GM23248 (cell line): ENCODE results near the gene DTNB. TPM values are rescaled to one million over a fixed set of nuclear protein-coding genes. Genes with fewer than 3 reads are reported as not detected.

ENCODE experiments used
- DNase-seq: peaks from one replicate; pipeline ENCODE4 v3.0.0-alpha.2; 2015
- H2AFZ ChIP-seq: fragments of 200-600 bp; sonication (generic); 2 replicates; pipeline ENCODE4 v1.6.1; 2016; ENCODE audit warnings: antibody characterized with exemption
- H3F3A ChIP-seq: fragments of 200-600 bp; sonication (generic); 2 replicates; pipeline ENCODE4 v1.6.1; 2016; ENCODE audit warnings: mild to moderate bottlenecking, antibody characterized with exemption, mixed run types; ENCODE audit not compliant: insufficient read depth
- H3K27ac ChIP-seq: fragments of 200-600 bp; sonication (generic); 2 replicates; pipeline ENCODE4 v1.5.1; 2016; ENCODE audit warnings: mild to moderate bottlenecking
- H3K27me3 ChIP-seq: fragments of 200-600 bp; sonication (generic); replicated peaks from 2 replicates; pipeline ENCODE4 v1.6.1; 2016; ENCODE audit warnings: mild to moderate bottlenecking; ENCODE audit not compliant: insufficient read depth
- H3K36me3 ChIP-seq: fragments of 200-600 bp; sonication (generic); 2 replicates; pipeline ENCODE4 v1.6.1; 2016; ENCODE audit warnings: low read depth, mild to moderate bottlenecking
- H3K4me1 ChIP-seq: fragments of 200-600 bp; sonication (generic); 2 replicates; pipeline ENCODE4 v1.6.1; 2016; ENCODE audit warnings: mild to moderate bottlenecking; ENCODE audit not compliant: insufficient read depth
- H3K4me2 ChIP-seq: fragments of 200-600 bp; sonication (generic); one replicate; pipeline ENCODE4 v1.6.1; 2016; ENCODE audit warnings: mild to moderate bottlenecking; ENCODE audit not compliant: unreplicated experiment
- H3K4me3 ChIP-seq: fragments of 200-600 bp; sonication (generic); 2 replicates; pipeline ENCODE4 v1.5.1; 2016; ENCODE audit warnings: mild to moderate bottlenecking
- H3K79me2 ChIP-seq: fragments of 200-600 bp; sonication (generic); 2 replicates; pipeline ENCODE4 v1.6.1; 2016; ENCODE audit warnings: mild to moderate bottlenecking; ENCODE audit not compliant: insufficient read depth
- H3K9ac ChIP-seq: fragments of 200-600 bp; sonication (generic); 2 replicates; pipeline ENCODE4 v1.6.1; 2016; ENCODE audit warnings: mild to moderate bottlenecking
- H3K9me2 ChIP-seq: fragments of 200-600 bp; sonication (generic); 2 replicates; pipeline ENCODE4 v1.6.1; 2016; ENCODE audit warnings: mixed run types, mild to moderate bottlenecking, moderate library complexity; ENCODE audit not compliant: insufficient read depth
- H3K9me3 ChIP-seq: fragments of 200-600 bp; sonication (generic); one replicate; pipeline ENCODE4 v1.6.1; 2017; ENCODE audit warnings: low read depth
- H4K20me1 ChIP-seq: fragments of 200-600 bp; sonication (generic); 2 replicates; pipeline ENCODE4 v1.6.0; 2016; ENCODE audit not compliant: insufficient read depth
- EZH2 ChIP-seq: fragments of 200-600 bp; sonication (generic); IDR thresholded peaks from 2 replicates; pipeline ENCODE4 v1.6.1; 2018; ENCODE audit warnings: antibody characterized with exemption, mild to moderate bottlenecking; ENCODE audit not compliant: insufficient read depth, poor library complexity, severe bottlenecking
- EZH2phosphoT487 ChIP-seq: fragments of 200-600 bp; sonication (generic); IDR thresholded peaks from 2 replicates; pipeline ENCODE4 v1.6.1; 2018; ENCODE audit warnings: antibody characterized with exemption, moderate library complexity, mild to moderate bottlenecking, low read depth; ENCODE audit not compliant: insufficient read depth
- WGBS, 2 experiments: methylation state at CpG; one replicate each; pipeline ENCODE4 v1.1.6; 2015 to 2017; ENCODE audit warnings: low lambda C conversion rate in 2 of 2, low coverage in 1 of 2; ENCODE audit errors: missing lambda C conversion rate in 2 of 2; 5-methylcytosine and 5-hydroxymethylcytosine counted together
- in situ Hi-C: fragments of 300-500 bp; cut with MboI; formaldehyde crosslinking; loops from 2 replicates; pipeline ENCODE4 v1.15.0; 2020
- polyA plus RNA-seq: library from polyadenylated mRNA; unstranded; fragments of >200 nt; fragmentation: Nextera tagmentation; extraction: Ambion mirVana; gene quantifications from 2 replicates; pipeline ENCODE4 v1.2.1, GENCODE V29; 2016
- total RNA-seq: library from RNA; depleted of rRNA; stranded (reverse); fragments of >200 nt; shearing (Covaris generic); gene quantifications from 2 replicates; pipeline ENCODE4 v1.2.3, GENCODE V29; 2014

Gene DTNB
- total and polyA plus RNA-seq, 2 experiments from 2014 or later, result 1.1 to 4.0 TPM

- H3K27ac ChIP-seq, result no peak overlapping the region
- H2AFZ ChIP-seq, result no peak overlapping the region
- TF ChIP-seq EZH2, result no peak
- no peak for TF ChIP-seq EZH2phosphoT487
- no peak for DNase-seq
- no peaks in the 10 kb centered on the region for H3K9me2 ChIP-seq
- no peaks in the 10 kb centered on the region for H4K20me1 ChIP-seq
- no peak overlapping the region for H3K4me3 ChIP-seq
- H3K9ac ChIP-seq, result no peak overlapping the region
- 82 to 93% methylated on average over 2 of the region's 2 CpGs for WGBS, 2 experiments
- no peaks in the 10 kb centered on the region for H3K9me3 ChIP-seq
- no peaks in the 10 kb centered on the region for H3K79me2 ChIP-seq
- in situ Hi-C loops, result no loop called here
- H3F3A ChIP-seq, result 0 out of 2 replicates have a peak, but pooled peaks cover 5% of the 10 kb centered on the region
- peaks cover 11% of the 10 kb centered on the region; the same call in 1 of the 2 replicates for H3K4me1 ChIP-seq
- H3K27me3 ChIP-seq, result no peaks in the 10 kb centered on the region; the same call in 1 of the 2 replicates
- H3K4me2 ChIP-seq, result no peak overlapping the region
- no peaks in the 10 kb centered on the region for H3K36me3 ChIP-seq
Measured at GRCh38 chr2:25532521-25532920, 140.9 kb downstream of the DTNB start.

- Histone ChIP-seq H3K27me3 (no peaks in the 10 kb centered on the region; the same call in 1 of the 2 replicates), H3K4me2 (no peak overlapping the region), H3K9ac (no peak overlapping the region), H3K36me3 (no peaks in the 10 kb centered on the region), H3K27ac (no peak overlapping the region), H3F3A (0 out of 2 replicates have a peak, but pooled peaks cover 5% of the 10 kb centered on the region), H3K9me2 (no peaks in the 10 kb centered on the region), H3K9me3 (no peaks in the 10 kb centered on the region), H2AFZ (no peak overlapping the region), H3K79me2 (no peaks in the 10 kb centered on the region), H3K4me1 (peaks cover 11% of the 10 kb centered on the region; the same call in 1 of the 2 replicates), H4K20me1 (no peaks in the 10 kb centered on the region), H3K4me3 (no peak overlapping the region)
- DNase-seq, result no peak
- in situ Hi-C loops, result no loop called here
- TF ChIP-seq EZH2phosphoT487 (no peak), EZH2 (no peak)
- WGBS, 2 experiments, result 77 to 82% methylated on average over 3 of the region's 3 CpGs
Measured at GRCh38 chr2:25529034-25529433, 144.3 kb downstream of the DTNB start.

GRCh38 chr2:25528173-25528572, 145.2 kb downstream of the DTNB start:
- no peaks in the 10 kb centered on the region for H3K79me2 ChIP-seq
- H3K9ac ChIP-seq, result no peak overlapping the region; the same call in 1 of the 2 replicates
- H3K4me3 ChIP-seq, result no peak overlapping the region
- peaks cover 11% of the 10 kb centered on the region; the same call in 1 of the 2 replicates for H3K4me1 ChIP-seq
- H2AFZ ChIP-seq, result no peak overlapping the region
- no peak for TF ChIP-seq EZH2
- no peak for TF ChIP-seq EZH2phosphoT487
- no peaks in the 10 kb centered on the region; the same call in 1 of the 2 replicates for H3K27me3 ChIP-seq
- in situ Hi-C loops, result no loop called here
- H3K9me3 ChIP-seq, result no peaks in the 10 kb centered on the region
- WGBS, 2 experiments, result 53 to 58% methylated on average over 4 of the region's 4 CpGs
- H3F3A ChIP-seq, result 0 out of 2 replicates have a peak, but pooled peaks cover 5% of the 10 kb centered on the region
- no peaks in the 10 kb centered on the region for H3K9me2 ChIP-seq
- peak overlapping the region; percentile 44 for H3K4me2 ChIP-seq
- H4K20me1 ChIP-seq, result no peaks in the 10 kb centered on the region
- no peak overlapping the region for H3K27ac ChIP-seq
- peak; percentile 77 for DNase-seq
- no peaks in the 10 kb centered on the region for H3K36me3 ChIP-seq

- no peak overlapping the region for H2AFZ ChIP-seq
- no peaks in the 10 kb centered on the region for H3K9me2 ChIP-seq
- H3K4me2 ChIP-seq, result no peak overlapping the region
- H3K9ac ChIP-seq, result no peak overlapping the region
- WGBS, 2 experiments, result 89 to 90% methylated on average over 5 of the region's 5 CpGs
- no peaks in the 10 kb centered on the region for H3K9me3 ChIP-seq
- no peaks in the 10 kb centered on the region for H3K79me2 ChIP-seq
- in situ Hi-C loops, result no loop called here
- peaks cover 11% of the 10 kb centered on the region; the same call in 1 of the 2 replicates for H3K4me1 ChIP-seq
- H3K4me3 ChIP-seq, result no peak overlapping the region
- H3F3A ChIP-seq, result 0 out of 2 replicates have a peak, but pooled peaks cover 5% of the 10 kb centered on the region
- DNase-seq, result no peak
- H3K36me3 ChIP-seq, result no peaks in the 10 kb centered on the region
- no peak overlapping the region for H3K27ac ChIP-seq
- TF ChIP-seq EZH2 (no peak), EZH2phosphoT487 (no peak)
- no peaks in the 10 kb centered on the region for H4K20me1 ChIP-seq
- H3K27me3 ChIP-seq, result no peaks in the 10 kb centered on the region
Measured at GRCh38 chr2:25524507-25524906, 148.9 kb downstream of the DTNB start.

- H3K27me3 ChIP-seq, result no peaks in the 10 kb centered on the region
- WGBS, 2 experiments, result 91 to 92% methylated on average over 4 of the region's 4 CpGs
- no peak overlapping the region for H3K4me3 ChIP-seq
- no peak overlapping the region for H2AFZ ChIP-seq
- H3K4me1 ChIP-seq, result peaks cover 6% of the 10 kb centered on the region; the same call in 1 of the 2 replicates
- no peaks in the 10 kb centered on the region for H3K9me3 ChIP-seq
- in situ Hi-C loops, result no loop called here
- no peaks in the 10 kb centered on the region for H3K79me2 ChIP-seq
- DNase-seq, result no peak
- no peaks in the 10 kb centered on the region for H3K36me3 ChIP-seq
- no peaks in the 10 kb centered on the region for H4K20me1 ChIP-seq
- no peak for TF ChIP-seq EZH2
- no peak for TF ChIP-seq EZH2phosphoT487
- H3K9me2 ChIP-seq, result no peaks in the 10 kb centered on the region
- 0 out of 2 replicates have a peak, but pooled peaks cover 5% of the 10 kb centered on the region for H3F3A ChIP-seq
- H3K27ac ChIP-seq, result no peak overlapping the region
- H3K4me2 ChIP-seq, result no peak overlapping the region
- no peak overlapping the region for H3K9ac ChIP-seq
Measured at GRCh38 chr2:25523060-25523459, 150.3 kb downstream of the DTNB start.
